ENCODE results near the gene MARCHF7. TPM values are rescaled to one million over a fixed set of nuclear protein-coding genes. Genes with fewer than 3 reads are reported as not detected.
"Not testable (repeated sequence)": the region's sequence is repeated elsewhere in the genome, so short reads cannot be mapped to it uniquely, and the experiment has no call there.

The MARCHF7 gene
- polyA plus RNA-seq, 1 experiment = 76.1 TPM

GRCh38 chr2:159738509-159739390, 26.4 kb downstream of the MARCHF7 start:
- Histone ChIP-seq H3K27me3 (ENCODE audit: control insufficient read depth, insufficient read depth, low read length) (no peaks in the 10 kb centered on the region), H3K9me3 (ENCODE audit: control insufficient read depth, insufficient read depth, low read length) (no peaks in the 10 kb centered on the region), H3K4me3 (ENCODE audit: low read depth, low read length) (no peak overlapping the region), H3K27ac (ENCODE audit: low read depth, low read length) (no peak overlapping the region)
- POLR2A ChIA-PET = interaction anchor here (1.6 kb wide), 1 partner anchor 8 kb away, joined by 3 read pairs; no protein-coding TSS in a partner anchor
- DNase-seq (ENCODE audit: low read depth, low spot score) = no peak
- CTCF ChIA-PET = interaction anchor here (0.6 to 0.7 kb wide), 2 partner anchors 117 to 525 kb away, joined by 4 to 6 read pairs; no protein-coding TSS in a partner anchor
- no peak for TF ChIP-seq CTCF (IDR thresholded peaks at IDR 0.05; ENCODE audit: low read depth, low read length)

GRCh38 chr2:159742846-159743245, 30.5 kb downstream of the MARCHF7 start:
- Histone ChIP-seq H3K27me3 (ENCODE audit: control insufficient read depth, insufficient read depth, low read length) (no peaks in the 10 kb centered on the region), H3K4me3 (ENCODE audit: low read depth, low read length) (no peak overlapping the region), H3K9me3 (ENCODE audit: control insufficient read depth, insufficient read depth, low read length) (no peaks in the 10 kb centered on the region), H3K27ac (ENCODE audit: low read depth, low read length) (no peak overlapping the region)
- ChIA-PET POLR2A (no interaction called here), CTCF (interaction anchor here (0.7 kb wide), 1 partner anchor 214 kb away, joined by 4 read pairs; no protein-coding TSS in a partner anchor)
- TF ChIP-seq CTCF (IDR thresholded peaks at IDR 0.05; ENCODE audit: low read depth, low read length) = no peak
- no peak for DNase-seq (ENCODE audit: low read depth, low spot score)

GRCh38 chr2:159744363-159744762, 32.1 kb downstream of the MARCHF7 start:
- no peak overlapping the region for H3K4me3 ChIP-seq (ENCODE audit: low read depth, low read length)
- DNase-seq (ENCODE audit: low read depth, low spot score) = no peak
- ChIA-PET POLR2A (interaction anchor here (0.6 kb wide), 1 partner anchor 803 kb away, joined by 3 read pairs; no protein-coding TSS in a partner anchor), CTCF (no interaction called here)
- no peaks in the 10 kb centered on the region for H3K9me3 ChIP-seq (ENCODE audit: control insufficient read depth, insufficient read depth, low read length)
- TF ChIP-seq CTCF (IDR thresholded peaks at IDR 0.05; ENCODE audit: low read depth, low read length) = no peak
- H3K27ac ChIP-seq (ENCODE audit: low read depth, low read length) = no peak overlapping the region
- no peaks in the 10 kb centered on the region for H3K27me3 ChIP-seq (ENCODE audit: control insufficient read depth, insufficient read depth, low read length)

- not testable (repeated sequence) for H3K4me3 ChIP-seq (ENCODE audit: low read depth, low read length)
These were observed 32.9 kb downstream of the MARCHF7 start for GRCh38 chr2:159745237-159745636.

GRCh38 chr2:159748089-159748488, 35.8 kb downstream of the MARCHF7 start:
- no peak overlapping the region for H3K27ac ChIP-seq (ENCODE audit: low read depth, low read length)
- no peaks in the 10 kb centered on the region for H3K9me3 ChIP-seq (ENCODE audit: control insufficient read depth, insufficient read depth, low read length)
- TF ChIP-seq CTCF (IDR thresholded peaks at IDR 0.05; ENCODE audit: low read depth, low read length) = no peak
- POLR2A ChIA-PET = no interaction called here
- H3K4me3 ChIP-seq (ENCODE audit: low read depth, low read length) = no peak overlapping the region
- CTCF ChIA-PET = interaction anchor here (0.7 kb wide), 1 partner anchor 35 kb away, joined by 3 read pairs; no protein-coding TSS in a partner anchor
- H3K27me3 ChIP-seq (ENCODE audit: control insufficient read depth, insufficient read depth, low read length) = no peaks in the 10 kb centered on the region
- DNase-seq (ENCODE audit: low read depth, low spot score) = no peak

More at GRCh38 chr2:159745237-159745636, 32.9 kb downstream of the MARCHF7 start:
- H3K27me3 ChIP-seq (ENCODE audit: control insufficient read depth, insufficient read depth, low read length); DNase-seq (ENCODE audit: low read depth, low spot score); CTCF ChIA-PET; H3K27ac ChIP-seq (ENCODE audit: low read depth, low read length); H3K9me3 ChIP-seq (ENCODE audit: control insufficient read depth, insufficient read depth, low read length); POLR2A ChIA-PET: not testable (repeated sequence)

Data from AG04450 (cell line).